ENCODE measurements around the gene KRT6B.
"Not testable (repeated sequence)": the region's sequence is repeated elsewhere in the genome, so short reads cannot be mapped to it uniquely, and the experiment has no call there.

Gene KRT6B

GRCh38 chr12:52452101-52452500 lies at the start of gene KRT6B:
Gene KRT6B, minus strand, starts transcription at chr12:52452146. Its CDS starts 68 bp downstream, at chr12:52452078.
- H3K27ac Mint-ChIP-seq = no peak within 1 kb of the TSS
- H3K4me1 Mint-ChIP-seq = peaks cover 14% of the 10 kb centered on the region
- H3K36me3 Mint-ChIP-seq = no peaks in the 10 kb centered on the region
- no peaks in the 10 kb centered on the region for H3K9me3 Mint-ChIP-seq
- DNase-seq (ENCODE audit: low spot score in 2 of 2) (no peak), ATAC-seq (no peak)
- H3K4me3 Mint-ChIP-seq = no peak within 1 kb of the TSS

GRCh38 chr12:52501490-52501889 lies 49.5 kb upstream of the KRT6B start:
- no peaks in the 10 kb centered on the region for H3K4me1 Mint-ChIP-seq
- DNase-seq (ENCODE audit: low spot score in 2 of 2) (no peak), ATAC-seq (no peak)
- no peaks in the 10 kb centered on the region for H3K9me3 Mint-ChIP-seq
- no peak overlapping the region for H3K27ac Mint-ChIP-seq
- no peaks in the 10 kb centered on the region for H3K36me3 Mint-ChIP-seq
- no peak overlapping the region for H3K4me3 Mint-ChIP-seq

DNA sequence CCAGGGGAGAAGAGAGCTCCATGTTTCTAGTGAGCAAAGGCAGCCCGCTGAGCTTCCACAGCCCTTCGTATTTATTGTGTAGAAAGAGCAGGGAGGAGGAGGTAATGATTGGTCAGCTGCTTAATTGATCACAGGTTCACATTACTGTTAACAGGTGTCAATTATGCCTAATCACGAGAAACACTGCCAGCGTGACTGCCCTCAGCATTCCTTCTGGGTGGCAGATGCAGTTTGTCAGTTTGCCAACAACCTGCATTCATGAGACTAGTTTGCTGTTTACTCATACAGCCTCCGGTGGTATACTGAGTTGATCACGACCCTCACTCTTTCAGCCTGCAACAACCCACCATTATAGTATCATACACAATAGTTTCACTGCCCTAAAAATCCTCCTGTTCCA lies 48.6 kb upstream of the KRT6B start:
- ATAC-seq; H3K27ac Mint-ChIP-seq; H3K9me3 Mint-ChIP-seq; H3K4me3 Mint-ChIP-seq; H3K36me3 Mint-ChIP-seq; DNase-seq (ENCODE audit: low spot score in 2 of 2); H3K4me1 Mint-ChIP-seq: not testable (repeated sequence)

DNA sequence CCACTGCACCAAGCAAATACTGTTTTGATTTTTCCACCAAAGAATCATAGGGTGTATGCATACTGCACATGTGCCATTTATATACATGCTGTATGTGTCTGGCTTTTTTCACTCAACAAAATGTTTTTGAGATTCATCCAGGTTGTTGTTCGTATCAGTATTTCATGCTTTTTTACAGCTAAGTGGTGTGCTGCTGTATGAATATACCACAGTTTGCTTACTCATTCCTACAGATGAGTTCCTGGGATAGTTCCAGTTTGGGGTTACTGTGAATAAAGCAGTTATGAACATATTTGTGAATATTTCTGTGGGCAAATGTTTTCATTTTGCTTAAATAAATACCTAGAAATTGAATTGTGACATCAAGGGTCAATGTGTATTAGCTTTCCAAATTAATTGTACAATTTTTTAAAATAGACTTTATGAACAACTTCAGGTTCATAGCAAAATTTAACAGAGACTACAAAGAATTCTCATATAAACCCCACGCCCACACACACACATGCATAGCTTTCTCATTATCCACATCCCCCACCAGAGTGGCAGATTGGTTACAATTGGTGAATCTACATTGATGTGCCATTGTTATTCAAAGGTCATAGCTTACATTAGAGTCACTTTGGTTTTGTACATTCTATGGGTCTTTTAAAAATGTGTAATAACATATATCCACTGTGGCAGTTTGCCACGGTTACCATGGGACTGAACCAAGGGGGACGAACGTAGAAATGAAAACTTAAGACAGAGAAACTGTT lies 48.0 kb upstream of the KRT6B start:
- H3K9me3 Mint-ChIP-seq = no peaks in the 10 kb centered on the region
- peaks cover 5% of the 10 kb centered on the region for H3K4me1 Mint-ChIP-seq
- H3K4me3 Mint-ChIP-seq = no peak overlapping the region
- ATAC-seq = no peak
- no peaks in the 10 kb centered on the region for H3K36me3 Mint-ChIP-seq
- no peak for DNase-seq (ENCODE audit: low spot score in 2 of 2)
- H3K27ac Mint-ChIP-seq = no peak overlapping the region

- Mint-ChIP-seq H3K4me3 (no peak overlapping the region), H3K27ac (no peak overlapping the region), H3K36me3 (no peaks in the 10 kb centered on the region), H3K4me1 (peaks cover 5% of the 10 kb centered on the region), H3K9me3 (no peaks in the 10 kb centered on the region)
- DNase-seq (ENCODE audit: low spot score in 2 of 2) = no peak
- no peak for ATAC-seq
Observed at GRCh38 chr12:52498946-52499345, 47.0 kb upstream of the KRT6B start.

DNA sequence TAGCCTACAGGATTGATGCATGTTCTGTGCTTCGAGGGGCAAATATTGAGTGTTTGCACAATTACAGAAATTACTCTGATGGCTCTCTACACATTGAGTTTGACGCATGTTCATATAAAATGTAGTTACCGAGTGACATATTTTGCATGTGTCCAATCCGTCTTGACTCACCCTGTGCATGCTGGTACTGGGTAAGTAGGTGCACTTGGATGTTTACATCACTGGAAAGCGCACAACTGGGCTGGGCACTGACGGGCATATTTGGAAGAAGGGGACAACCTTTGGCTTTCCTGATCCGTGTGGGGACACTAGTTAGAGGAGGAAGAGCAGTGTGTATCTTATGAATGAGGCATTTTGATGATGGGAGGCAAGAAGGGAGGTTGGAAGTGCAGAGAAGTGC lies 46.0 kb upstream of the KRT6B start:
- Mint-ChIP-seq H3K27ac (no peak overlapping the region), H3K9me3 (no peaks in the 10 kb centered on the region), H3K36me3 (no peaks in the 10 kb centered on the region), H3K4me3 (no peak overlapping the region), H3K4me1 (peaks cover 5% of the 10 kb centered on the region)
- no peak for ATAC-seq
- DNase-seq (ENCODE audit: low spot score in 2 of 2) = no peak

DNA sequence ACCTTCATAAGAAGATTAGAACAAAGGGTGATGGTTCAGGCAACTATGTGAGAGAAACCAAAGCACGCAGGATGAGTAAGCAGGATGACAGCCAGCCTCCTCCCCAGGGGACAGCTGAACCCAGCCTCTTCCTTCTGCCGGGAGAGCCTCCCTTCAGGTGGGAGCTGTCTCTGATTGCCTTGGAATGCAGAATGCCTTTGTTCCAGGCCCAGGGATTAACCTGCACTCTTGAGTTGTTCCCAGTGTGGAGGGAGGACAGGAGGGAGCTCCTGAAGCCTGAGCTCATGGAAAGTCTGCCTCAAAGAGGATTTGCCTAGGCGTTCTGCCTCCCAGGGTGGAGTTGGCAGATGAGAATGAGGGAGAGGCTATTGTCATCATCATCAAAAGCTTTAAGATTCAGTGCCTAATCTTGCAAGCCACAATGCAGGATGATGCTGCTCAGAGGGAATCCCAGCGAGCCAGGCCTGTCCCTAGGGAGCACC lies 44.7 kb upstream of the KRT6B start:
- DNase-seq (ENCODE audit: low spot score in 2 of 2) (no peak), ATAC-seq (no peak)
- Mint-ChIP-seq H3K4me3 (no peak overlapping the region), H3K4me1 (peaks cover 5% of the 10 kb centered on the region), H3K27ac (no peak overlapping the region), H3K9me3 (no peaks in the 10 kb centered on the region), H3K36me3 (no peaks in the 10 kb centered on the region)

DNA sequence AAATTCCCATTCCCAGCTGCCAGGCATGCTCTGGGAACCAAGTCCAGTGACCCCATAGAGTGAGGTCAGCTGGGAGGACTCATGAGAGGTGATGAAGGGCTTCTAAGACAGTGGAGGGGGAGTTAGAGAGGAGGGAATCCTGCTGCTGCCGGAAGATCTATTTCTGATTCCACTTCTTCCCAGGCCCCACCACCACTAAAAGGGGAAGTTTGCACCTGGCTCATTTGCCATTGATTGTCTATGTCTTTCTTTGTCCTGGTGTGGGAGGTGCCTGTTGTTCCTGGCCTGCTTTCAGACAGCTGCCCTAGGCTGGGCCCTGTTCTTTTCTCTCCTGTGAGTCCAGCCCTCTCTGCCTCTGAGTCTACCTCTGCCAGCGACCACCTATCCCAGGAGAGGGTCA lies 44.1 kb upstream of the KRT6B start:
- no peak overlapping the region for H3K27ac Mint-ChIP-seq
- H3K9me3 Mint-ChIP-seq = no peaks in the 10 kb centered on the region
- no peak for DNase-seq (ENCODE audit: low spot score in 2 of 2)
- no peaks in the 10 kb centered on the region for H3K36me3 Mint-ChIP-seq
- no peak for ATAC-seq
- H3K4me1 Mint-ChIP-seq = peaks cover 5% of the 10 kb centered on the region
- H3K4me3 Mint-ChIP-seq = no peak overlapping the region

- no peak for DNase-seq (ENCODE audit: low spot score in 2 of 2)
- Mint-ChIP-seq H3K27ac (no peak overlapping the region), H3K4me3 (no peak overlapping the region), H3K36me3 (no peaks in the 10 kb centered on the region), H3K4me1 (peaks cover 5% of the 10 kb centered on the region), H3K9me3 (no peaks in the 10 kb centered on the region)
- no peak for ATAC-seq
Observed at GRCh38 chr12:52495389-52495788, 43.4 kb upstream of the KRT6B start.

DNA sequence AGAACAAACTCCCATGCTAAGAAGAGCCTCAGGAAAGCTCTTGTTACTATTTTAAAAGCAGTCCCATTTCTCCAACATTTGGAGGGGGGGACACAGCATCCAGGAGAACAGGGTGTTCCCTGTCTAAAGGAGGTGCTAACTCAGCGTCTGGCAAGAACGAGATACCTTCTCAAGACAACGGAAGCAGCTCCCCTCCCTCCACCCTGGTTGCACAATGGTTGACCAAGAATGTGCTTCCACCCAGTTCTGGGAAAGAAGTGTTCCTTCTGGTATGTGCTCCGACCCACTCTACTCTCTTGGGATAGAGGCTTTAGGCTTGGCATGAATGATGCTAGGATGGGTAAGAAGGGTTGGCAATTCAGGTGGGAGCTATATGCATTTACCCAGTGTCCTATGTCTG lies 42.6 kb upstream of the KRT6B start:
- Mint-ChIP-seq H3K4me1 (peaks cover 5% of the 10 kb centered on the region), H3K36me3 (no peaks in the 10 kb centered on the region), H3K4me3 (no peak overlapping the region), H3K27ac (no peak overlapping the region), H3K9me3 (no peaks in the 10 kb centered on the region)
- ATAC-seq (no peak), DNase-seq (ENCODE audit: low spot score in 2 of 2) (no peak)

- Mint-ChIP-seq H3K27ac (no peak overlapping the region), H3K36me3 (no peaks in the 10 kb centered on the region), H3K4me3 (no peak overlapping the region), H3K4me1 (peaks cover 5% of the 10 kb centered on the region), H3K9me3 (no peaks in the 10 kb centered on the region)
- ATAC-seq (no peak), DNase-seq (ENCODE audit: low spot score in 2 of 2) (no peak)
Observed at GRCh38 chr12:52494100-52494499, 42.2 kb upstream of the KRT6B start.

- Mint-ChIP-seq H3K36me3 (no peaks in the 10 kb centered on the region), H3K4me3 (no peak within 1 kb of the TSS), H3K9me3 (no peaks in the 10 kb centered on the region), H3K27ac (no peak within 1 kb of the TSS), H3K4me1 (peaks cover 5% of the 10 kb centered on the region)
- no peak for ATAC-seq
- no peak for DNase-seq (ENCODE audit: low spot score in 2 of 2)
Observed at GRCh38 chr12:52493172-52493571, 41.2 kb upstream of the KRT6B start, which contains the start of gene KRT6A. Gene KRT6A, minus strand, starts transcription at chr12:52493257. Its CDS starts 69 bp downstream, at chr12:52493188.

GRCh38 chr12:52492405-52492804 lies 40.5 kb upstream of the KRT6B start:
- H3K4me1 Mint-ChIP-seq; H3K36me3 Mint-ChIP-seq; ATAC-seq; DNase-seq (ENCODE audit: low spot score in 2 of 2); H3K27ac Mint-ChIP-seq; H3K4me3 Mint-ChIP-seq; H3K9me3 Mint-ChIP-seq: not testable (repeated sequence)

GRCh38 chr12:52491495-52491894 lies 39.5 kb upstream of the KRT6B start:
- not testable (repeated sequence) for ATAC-seq; DNase-seq (ENCODE audit: low spot score in 2 of 2); H3K36me3 Mint-ChIP-seq; H3K27ac Mint-ChIP-seq; H3K4me3 Mint-ChIP-seq; H3K9me3 Mint-ChIP-seq; H3K4me1 Mint-ChIP-seq

GRCh38 chr12:52488736-52489135 lies 36.8 kb upstream of the KRT6B start:
- Mint-ChIP-seq H3K36me3 (no peaks in the 10 kb centered on the region), H3K27ac (no peak overlapping the region), H3K9me3 (peaks cover 7% of the 10 kb centered on the region), H3K4me1 (no peaks in the 10 kb centered on the region), H3K4me3 (no peak overlapping the region)
- ATAC-seq (no peak), DNase-seq (ENCODE audit: low spot score in 2 of 2) (no peak)

- ATAC-seq = peak; percentile 28
- DNase-seq (ENCODE audit: low spot score in 2 of 2); H3K27ac Mint-ChIP-seq; H3K4me1 Mint-ChIP-seq; H3K4me3 Mint-ChIP-seq; H3K9me3 Mint-ChIP-seq; H3K36me3 Mint-ChIP-seq: not testable (repeated sequence)
Observed at GRCh38 chr12:52487744-52488443, 35.9 kb upstream of the KRT6B start.
